Measurements from ENCODE around the gene CERS5.

CERS5 gene

GRCh38 chr12:50167049-50167828 is at the start of gene CERS5:
Gene CERS5, minus strand, starts transcription at chr12:50167369. Its CDS starts 72 bp downstream, at chr12:50167297.
- peak; percentile 93 to 96 for DNase-seq (ENCODE audit: low read depth in 2 of 2)

- DNase-seq (ENCODE audit: low read depth in 2 of 2), result no peak
These were observed 47.9 kb upstream of the CERS5 start for GRCh38 chr12:50215033-50215432.

GRCh38 chr12:50214018-50214417 is 46.8 kb upstream of the CERS5 start:
- no peak for DNase-seq (ENCODE audit: low read depth in 2 of 2)

- no peak for DNase-seq (ENCODE audit: low read depth in 2 of 2)
These were observed 46.3 kb upstream of the CERS5 start for GRCh38 chr12:50213439-50213838.

- no peak for DNase-seq (ENCODE audit: low read depth in 2 of 2)
These were observed 44.9 kb upstream of the CERS5 start for GRCh38 chr12:50212071-50212467.

GRCh38 chr12:50211392-50212070 is 44.4 kb upstream of the CERS5 start:
- no peak for DNase-seq (ENCODE audit: low read depth in 2 of 2)

GRCh38 chr12:50207424-50207823 is 40.3 kb upstream of the CERS5 start:
- DNase-seq (ENCODE audit: low read depth in 2 of 2), result no peak

- no peak for DNase-seq (ENCODE audit: low read depth in 2 of 2)
These were observed 38.5 kb upstream of the CERS5 start for GRCh38 chr12:50205648-50206047.

- DNase-seq (ENCODE audit: low read depth in 2 of 2), result no peak
These were observed 36.5 kb upstream of the CERS5 start for GRCh38 chr12:50203691-50204090.

GRCh38 chr12:50201987-50202521 is 34.9 kb upstream of the CERS5 start:
- DNase-seq (ENCODE audit: low read depth in 2 of 2), result no peak

GRCh38 chr12:50200552-50201273 is 33.5 kb upstream of the CERS5 start:
- DNase-seq (ENCODE audit: low read depth in 2 of 2), result no peak

GRCh38 chr12:50198829-50199228 is 31.7 kb upstream of the CERS5 start:
- DNase-seq (ENCODE audit: low read depth in 2 of 2), result no peak

GRCh38 chr12:50197297-50197727 is 30.1 kb upstream of the CERS5 start:
- no peak for DNase-seq (ENCODE audit: low read depth in 2 of 2)

- no peak for DNase-seq (ENCODE audit: low read depth in 2 of 2)
These were observed 29.4 kb upstream of the CERS5 start for GRCh38 chr12:50196537-50196936.

GRCh38 chr12:50195832-50196231 is 28.7 kb upstream of the CERS5 start:
- DNase-seq (ENCODE audit: low read depth in 2 of 2), result no peak

- no peak for DNase-seq (ENCODE audit: low read depth in 2 of 2)
These were observed 25.7 kb upstream of the CERS5 start for GRCh38 chr12:50192908-50193307.

- no peak for DNase-seq (ENCODE audit: low read depth in 2 of 2)
These were observed 25.1 kb upstream of the CERS5 start for GRCh38 chr12:50192236-50192635.

- no peak for DNase-seq (ENCODE audit: low read depth in 2 of 2)
These were observed 23.7 kb upstream of the CERS5 start for GRCh38 chr12:50190859-50191258.

- no peak for DNase-seq (ENCODE audit: low read depth in 2 of 2)
These were observed 21.9 kb upstream of the CERS5 start for GRCh38 chr12:50188875-50189575.

GRCh38 chr12:50188241-50188781 is 21.1 kb upstream of the CERS5 start:
- DNase-seq (ENCODE audit: low read depth in 2 of 2), result no peak
